Esophagus (tissue), 2 donors: Measurements from ENCODE around the gene RASD2. TPM values are rescaled to one million over a fixed set of nuclear protein-coding genes. Genes with fewer than 3 reads are reported as not detected.
"Not testable (repeated sequence)": the region's sequence is repeated elsewhere in the genome, so short reads cannot be mapped to it uniquely, and the experiment has no call there.

Experiments used
- H3K27ac ChIP-seq, 2 donors: one replicate each; pipeline ENCODE4 v1.5.1; 2013; ENCODE audit warnings: low read depth in 2 of 2, mild to moderate bottlenecking in 2 of 2, inconsistent platforms in 1 of 2, low read length in 1 of 2, moderate library complexity in 1 of 2
- H3K27me3 ChIP-seq, 2 donors: one replicate each; pipeline ENCODE4 v1.6.1; 2013; ENCODE audit warnings: low read length in 2 of 2, control low read depth in 1 of 2, mild to moderate bottlenecking in 1 of 2; ENCODE audit not compliant: insufficient read depth in 2 of 2, control insufficient read depth in 1 of 2
- H3K36me3 ChIP-seq, 2 donors: one replicate each; pipeline ENCODE4 v1.6.1; 2013; ENCODE audit warnings: low read length in 1 of 2; ENCODE audit not compliant: control insufficient read depth in 2 of 2, insufficient read depth in 2 of 2
- H3K4me1 ChIP-seq, 2 donors: one replicate each; pipeline ENCODE4 v1.6.1; 2013; ENCODE audit warnings: low read length in 1 of 2; ENCODE audit not compliant: control insufficient read depth in 2 of 2, insufficient read depth in 2 of 2
- H3K4me3 ChIP-seq, 2 donors: one replicate each; pipeline ENCODE4 v1.5.1; 2013; ENCODE audit warnings: low read length in 2 of 2, mild to moderate bottlenecking in 2 of 2, low read depth in 1 of 2, moderate library complexity in 1 of 2
- H3K9me3 ChIP-seq, 2 donors: one replicate each; pipeline ENCODE4 v1.6.1; 2013; ENCODE audit warnings: mild to moderate bottlenecking in 2 of 2, low read depth in 1 of 2, low read length in 1 of 2, moderate library complexity in 1 of 2; ENCODE audit not compliant: control insufficient read depth in 2 of 2, insufficient read depth in 1 of 2
- WGBS, 2 donors: extraction: QIAGEN DNeasy Blood & Tissue Kit; methylation state at CpG; one replicate each; pipeline ENCODE4 v1.1.7; 2013; 5-methylcytosine and 5-hydroxymethylcytosine counted together
- polyA plus RNA-seq, 2 donors: library from polyadenylated mRNA; stranded (reverse); fragments of 200-250 nt; gene quantifications; one replicate each; pipeline ENCODE4 v1.2.3, GENCODE V29; 2013
- donor health status: healthy with polysubstance abuse.
- donor health status: Bipolar disorder and iron deficiency.

RASD2 gene
- polyA plus RNA-seq, 2 donors = 0.49 to 0.64 TPM

GRCh38 chr22:35505399-35506258 lies 35.0 kb upstream of the RASD2 start:
- H3K9me3 ChIP-seq = no peaks in the 10 kb centered on the region
- H3K4me1 ChIP-seq = no peaks in the 10 kb centered on the region
- H3K36me3 ChIP-seq = no peaks in the 10 kb centered on the region
- no peaks in the 10 kb centered on the region for H3K27me3 ChIP-seq
- WGBS, 2 donors = 55 to 58% methylated on average over 7 of the region's 7 CpGs
- H3K27ac ChIP-seq = no peak overlapping the region
- no peak overlapping the region for H3K4me3 ChIP-seq

DNA sequence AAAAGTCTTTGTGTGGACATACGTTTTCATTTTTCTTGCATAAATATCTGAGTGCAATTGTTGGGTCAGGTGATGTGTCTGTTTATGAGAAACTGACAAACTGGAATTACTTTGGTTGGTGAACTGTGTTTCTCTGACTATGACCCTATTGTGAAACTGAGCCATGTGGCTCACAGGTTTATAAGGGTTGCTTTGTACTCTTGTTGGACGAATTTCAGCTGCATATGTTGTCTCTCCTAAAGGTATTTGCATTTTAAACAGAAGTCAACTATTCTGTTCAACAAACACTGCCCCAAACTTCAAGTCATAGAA lies 34.4 kb upstream of the RASD2 start:
- Histone ChIP-seq H3K4me1 (peaks cover 0 to 1% of the 10 kb centered on the region in 2 donors), H3K36me3 (no peaks in the 10 kb centered on the region), H3K4me3 (no peak overlapping the region), H3K9me3 (no peaks in the 10 kb centered on the region), H3K27ac (no peak overlapping the region), H3K27me3 (no peaks in the 10 kb centered on the region)
- WGBS, 2 donors = 39 to 43% methylated on average over 2 of the region's 2 CpGs

GRCh38 chr22:35507851-35508250 lies 32.8 kb upstream of the RASD2 start:
- 84 to 87% methylated on average over 7 of the region's 7 CpGs for WGBS, 2 donors
- H3K4me1 ChIP-seq, H3K27me3 ChIP-seq, H3K36me3 ChIP-seq, H3K4me3 ChIP-seq, H3K27ac ChIP-seq, H3K9me3 ChIP-seq: not testable (repeated sequence)

DNA sequence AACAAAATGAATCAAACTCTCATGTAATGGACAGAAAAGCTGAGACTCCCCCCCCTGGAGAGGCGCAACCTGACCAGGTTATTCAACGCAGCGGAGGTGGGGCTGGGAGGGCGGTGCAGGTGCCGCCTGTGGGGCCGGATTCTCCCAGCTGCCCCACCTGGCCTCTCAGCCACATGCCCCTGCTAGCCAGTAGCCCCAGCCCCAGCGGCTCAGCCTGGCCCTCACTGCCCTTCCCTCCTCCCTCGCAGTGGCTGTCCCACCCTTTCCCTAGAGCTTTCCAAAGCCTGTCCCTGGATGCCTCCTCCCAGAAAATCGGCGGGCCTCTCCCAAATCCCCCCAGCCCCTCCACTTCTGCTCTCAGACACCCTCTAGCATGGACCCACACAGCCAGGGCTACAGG lies 31.2 kb upstream of the RASD2 start:
- Histone ChIP-seq H3K27me3 (no peaks in the 10 kb centered on the region), H3K36me3 (no peaks in the 10 kb centered on the region), H3K4me1 (peaks cover 0 to 2% of the 10 kb centered on the region in 2 donors), H3K4me3 (no peak overlapping the region), H3K9me3 (no peaks in the 10 kb centered on the region), H3K27ac (no peak overlapping the region)
- 78 to 91% methylated on average over 10 of the region's 10 CpGs for WGBS, 2 donors

GRCh38 chr22:35509960-35510359 lies 30.7 kb upstream of the RASD2 start:
- Histone ChIP-seq H3K4me3 (no peak overlapping the region), H3K27ac (no peak overlapping the region), H3K4me1 (peaks cover 0 to 2% of the 10 kb centered on the region in 2 donors), H3K9me3 (no peaks in the 10 kb centered on the region), H3K27me3 (no peaks in the 10 kb centered on the region), H3K36me3 (no peaks in the 10 kb centered on the region)
- WGBS, 2 donors = 92 to 94% methylated on average over 2 of the region's 2 CpGs

GRCh38 chr22:35510481-35510934 lies 30.1 kb upstream of the RASD2 start:
- WGBS, 2 donors = 71 to 74% methylated on average over 6 of the region's 6 CpGs
- H3K36me3 ChIP-seq = no peaks in the 10 kb centered on the region
- no peak overlapping the region for H3K4me3 ChIP-seq
- peaks cover 0 to 2% of the 10 kb centered on the region in 2 donors for H3K4me1 ChIP-seq
- no peak overlapping the region for H3K27ac ChIP-seq
- no peaks in the 10 kb centered on the region for H3K9me3 ChIP-seq
- no peaks in the 10 kb centered on the region for H3K27me3 ChIP-seq

- no peaks in the 10 kb centered on the region for H3K27me3 ChIP-seq
- WGBS, 2 donors = 63 to 69% methylated on average over 4 of the region's 4 CpGs
- H3K4me1 ChIP-seq = peaks cover 0 to 2% of the 10 kb centered on the region in 2 donors
- no peaks in the 10 kb centered on the region for H3K9me3 ChIP-seq
- no peak overlapping the region for H3K27ac ChIP-seq
- no peaks in the 10 kb centered on the region for H3K36me3 ChIP-seq
- no peak overlapping the region for H3K4me3 ChIP-seq
Observed at GRCh38 chr22:35510951-35511350, 29.7 kb upstream of the RASD2 start.

GRCh38 chr22:35514366-35514765 lies 26.3 kb upstream of the RASD2 start:
- Histone ChIP-seq H3K27ac (no peak overlapping the region), H3K4me1 (peaks cover 0 to 2% of the 10 kb centered on the region in 2 donors), H3K27me3 (no peaks in the 10 kb centered on the region), H3K36me3 (no peaks in the 10 kb centered on the region), H3K4me3 (no peak overlapping the region), H3K9me3 (no peaks in the 10 kb centered on the region)
- 49 to 51% methylated on average over 2 of the region's 2 CpGs for WGBS, 2 donors

DNA sequence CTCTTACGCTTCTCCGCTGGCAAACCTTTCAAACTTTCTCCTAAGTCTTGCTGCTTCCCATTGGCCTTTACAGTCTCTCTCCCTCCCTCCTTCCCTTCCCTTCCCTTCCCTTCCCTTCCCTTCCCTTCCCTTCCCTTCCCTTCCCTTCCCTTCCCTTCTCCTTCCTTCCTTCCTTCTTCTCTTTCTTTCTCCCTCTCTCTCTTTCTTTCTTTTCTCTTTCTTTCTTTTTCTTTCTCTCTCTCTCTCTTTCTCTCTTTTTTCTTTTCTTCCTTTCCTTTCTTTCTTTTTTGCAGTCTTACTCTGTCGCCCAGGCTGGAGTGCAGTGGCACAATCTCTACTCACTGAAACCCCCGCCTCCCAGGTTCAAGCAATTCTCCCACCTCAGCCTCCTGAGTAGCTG lies 24.7 kb upstream of the RASD2 start:
- 94 to 95% methylated on average over 4 of the region's 4 CpGs for WGBS, 2 donors
- not testable (repeated sequence) for H3K36me3 ChIP-seq, H3K4me1 ChIP-seq, H3K9me3 ChIP-seq, H3K4me3 ChIP-seq, H3K27me3 ChIP-seq, H3K27ac ChIP-seq

DNA sequence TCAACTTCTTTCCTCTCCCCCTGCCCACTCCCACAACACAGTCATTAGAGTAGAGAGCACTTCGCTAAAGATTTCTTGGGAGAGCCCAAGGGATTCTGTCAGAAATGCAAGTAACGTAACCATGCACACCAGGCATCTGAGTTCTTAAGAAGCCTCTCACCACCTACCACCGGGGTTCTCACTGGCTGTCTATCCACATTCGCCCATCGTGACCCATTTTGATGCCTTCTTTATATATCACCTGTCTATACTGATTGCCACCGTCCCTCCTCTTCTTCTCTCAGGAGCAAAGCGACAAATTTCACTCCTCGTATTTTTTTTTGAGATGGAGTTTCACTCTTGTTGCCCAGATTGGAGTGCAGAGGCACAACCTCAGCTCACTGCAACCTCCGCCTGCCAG lies 23.9 kb upstream of the RASD2 start:
- Histone ChIP-seq H3K4me3 (no peak overlapping the region), H3K27ac (no peak overlapping the region), H3K27me3 (no peaks in the 10 kb centered on the region), H3K4me1 (peaks cover 0 to 3% of the 10 kb centered on the region in 2 donors), H3K36me3 (no peaks in the 10 kb centered on the region), H3K9me3 (no peaks in the 10 kb centered on the region)
- WGBS, 2 donors = 88 to 91% methylated on average over 9 of the region's 9 CpGs
